NCI-H1436 treated with DMSO at 0.1 percent for 48 hours (cell line): ENCODE measurements around the gene CSTA.

Source experiments
- DNase-seq: peaks from one replicate; lab custom pipeline; 2025; lab: John Stamatoyannopoulos, UW

The CSTA gene

DNA sequence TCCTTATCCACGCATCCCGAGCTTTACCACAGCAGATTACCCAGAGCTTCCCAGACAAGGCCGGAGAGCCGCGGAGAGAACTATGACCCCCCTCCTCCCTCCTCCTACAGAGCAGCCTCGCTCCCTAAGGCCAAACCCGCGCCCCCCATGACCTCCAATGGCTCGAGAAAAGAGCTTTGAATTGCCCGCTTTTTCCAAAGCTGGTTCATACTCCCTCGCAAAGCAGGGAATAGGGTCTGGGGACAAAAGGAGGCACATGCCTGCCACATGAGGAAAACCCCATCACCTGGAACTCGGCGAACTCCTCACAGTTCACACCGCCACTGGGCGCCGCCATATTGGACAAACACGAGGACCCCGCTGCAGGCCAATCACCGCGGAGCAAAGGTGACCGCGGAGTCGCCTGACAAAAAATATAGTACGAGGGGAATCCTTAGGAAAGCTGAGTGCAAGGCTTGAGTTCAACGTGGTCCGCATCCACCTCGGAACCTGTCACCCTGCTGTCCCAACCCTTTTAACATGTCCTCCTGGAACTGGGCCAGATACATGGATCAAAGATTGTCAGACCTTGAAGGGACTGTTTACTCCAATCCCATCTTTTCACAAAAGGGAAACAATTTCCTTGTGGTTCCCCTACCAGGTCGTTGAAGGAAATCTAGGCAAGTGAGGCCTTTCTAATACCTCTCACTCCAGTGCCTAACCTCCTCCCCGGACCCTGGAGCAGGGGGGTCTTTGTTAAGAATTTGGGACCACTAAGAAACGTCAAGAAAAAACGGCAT lies 58.0 kb downstream of the CSTA start, which contains the start of gene MIX23:
Gene MIX23 (minus strand): TSS at position 344 of the 779 bp plus-strand sequence. CDS start 7 bp downstream, at position 337.
- DNase-seq: peak; percentile 90

DNA sequence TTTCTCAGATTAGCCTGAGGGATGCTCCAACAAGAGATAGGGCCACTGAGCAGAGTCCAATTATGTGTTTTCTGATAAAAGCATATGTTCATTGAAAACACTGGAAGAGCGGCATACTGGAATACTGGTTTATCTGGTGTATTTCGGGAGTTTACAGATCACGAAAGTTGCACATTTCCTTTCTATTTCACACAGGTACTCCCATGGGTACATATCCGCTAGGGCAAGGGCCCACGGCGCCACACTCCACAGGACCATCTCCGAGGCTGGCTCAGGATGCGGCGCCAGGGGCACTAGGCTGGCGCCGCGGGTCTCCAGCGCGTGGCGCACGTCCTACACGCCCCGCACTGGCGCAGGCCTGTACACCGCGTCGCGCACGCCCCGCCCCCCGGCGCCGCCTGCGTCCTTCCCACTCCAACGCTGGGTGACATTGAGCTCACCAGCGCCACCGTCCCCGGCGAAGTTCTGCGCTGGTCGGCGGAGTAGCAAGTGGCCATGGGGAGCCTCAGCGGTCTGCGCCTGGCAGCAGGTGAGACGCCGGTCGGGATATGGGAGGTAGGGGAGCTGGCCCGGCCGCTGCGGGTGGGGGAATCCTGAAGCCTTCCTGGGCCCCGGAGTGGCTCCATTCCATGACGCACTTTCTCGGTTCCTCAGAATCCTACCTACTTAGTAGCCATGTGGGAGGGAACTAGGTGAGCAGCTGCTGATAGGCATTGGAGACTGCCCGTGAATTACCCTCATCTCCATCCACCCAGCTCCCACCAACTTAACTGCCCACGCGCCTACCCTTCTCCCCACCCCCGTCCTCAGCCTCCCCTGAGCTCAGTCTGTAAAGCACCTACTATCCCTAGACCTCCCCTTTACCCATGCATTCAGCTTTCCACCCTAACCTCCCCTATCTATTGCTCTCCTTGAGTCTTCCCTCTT lies 59.0 kb downstream of the CSTA start, which contains the start of gene FAM162A:
Gene FAM162A (plus strand): TSS at position 412 of the 927 bp plus-strand sequence. CDS start 84 bp downstream, at position 496.
- DNase-seq: peak; percentile 78

DNA sequence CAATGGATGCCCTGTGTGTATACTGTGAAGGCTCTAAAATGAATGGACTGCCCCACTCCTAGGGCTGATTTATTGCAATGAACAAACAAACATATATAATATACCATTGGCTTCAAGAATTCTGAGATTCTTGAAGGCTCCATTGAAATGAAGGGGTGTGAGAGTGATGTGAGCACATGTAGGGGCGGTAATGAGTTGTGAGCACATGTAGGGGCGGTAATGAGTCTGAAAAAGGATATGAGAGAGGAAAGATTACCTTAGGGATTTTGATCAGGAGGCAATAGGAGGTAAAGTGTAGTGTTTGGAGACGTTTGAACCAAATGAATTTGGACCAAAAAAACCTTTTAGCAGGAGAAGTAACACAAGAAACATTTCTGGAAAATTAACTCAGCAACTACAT lies 62.7 kb downstream of the CSTA start:
- DNase-seq: no peak

DNA sequence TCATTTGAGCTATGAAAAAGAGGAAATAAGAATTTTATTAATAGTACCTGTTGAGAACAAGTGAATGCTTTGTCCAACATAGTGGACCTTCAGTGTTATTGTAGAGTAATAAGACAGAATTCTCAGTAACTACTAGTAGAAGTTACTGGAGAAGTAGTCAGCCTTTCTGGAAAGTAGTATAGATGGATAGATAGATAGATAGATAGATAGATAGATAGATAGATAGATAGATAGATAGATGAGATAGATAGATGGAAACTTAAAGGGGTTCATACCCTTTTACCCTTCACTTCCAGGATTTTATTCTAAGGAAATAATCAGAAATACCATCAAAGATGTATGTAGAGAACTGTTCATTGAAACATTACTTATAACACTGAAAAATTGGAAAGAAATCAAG lies 64.1 kb downstream of the CSTA start:
- DNase-seq: no peak

DNA sequence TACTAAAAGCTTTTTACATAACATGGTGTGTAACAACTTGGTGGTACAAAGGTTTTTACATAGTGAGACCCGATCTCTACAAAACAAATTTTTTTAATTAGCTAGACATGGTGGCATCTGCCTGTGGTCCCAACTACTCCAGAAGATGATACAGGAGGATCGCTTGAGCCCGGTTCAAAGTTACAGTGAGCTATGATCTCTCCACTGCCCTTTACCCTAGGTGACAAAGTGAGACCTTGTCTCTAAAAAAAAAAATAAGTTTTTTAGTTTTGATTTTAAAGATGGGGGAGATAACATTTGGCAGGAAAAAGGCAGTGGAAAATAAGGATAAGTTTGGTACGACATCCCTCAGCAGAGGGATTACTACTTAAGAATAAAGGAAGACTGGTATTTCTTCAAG lies 64.8 kb downstream of the CSTA start:
- no peak for DNase-seq

DNA sequence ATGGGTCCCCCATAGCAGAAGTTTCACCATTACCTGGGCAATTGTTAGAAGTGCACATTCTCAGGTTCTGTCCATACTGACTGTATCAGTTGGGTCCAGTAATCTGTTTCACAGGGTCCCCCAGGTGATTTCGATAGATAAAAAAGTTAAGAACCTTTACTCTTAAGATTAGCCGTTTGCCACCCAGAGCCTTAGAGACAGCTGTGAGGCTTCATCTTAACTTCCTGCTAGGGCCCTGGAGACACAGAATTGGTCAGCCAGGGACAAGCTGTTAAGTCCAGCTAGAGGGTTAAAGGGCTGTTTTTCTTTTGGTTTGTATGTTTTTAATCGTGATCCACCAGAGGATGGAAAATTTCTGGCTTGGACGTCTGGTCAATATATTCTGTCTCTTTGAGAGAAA lies 65.6 kb downstream of the CSTA start:
- DNase-seq: no peak
